ENCODE measurements around the gene OCEL1.
A peak's percentile ranks its signal among the peaks of the same experiment; 100 is the strongest.

The OCEL1 gene

GRCh38 chr19:17210296-17210695, 15.7 kb upstream of the OCEL1 start:
- DNase-seq (ENCODE audit: low spot score): no peak

- DNase-seq (ENCODE audit: low spot score): no peak
Measured at GRCh38 chr19:17211547-17212446, 14.2 kb upstream of the OCEL1 start.

GRCh38 chr19:17213334-17213733, 12.7 kb upstream of the OCEL1 start:
- DNase-seq (ENCODE audit: low spot score): no peak

- DNase-seq (ENCODE audit: low spot score): peak; percentile 22
Measured at GRCh38 chr19:17214508-17215126, 11.4 kb upstream of the OCEL1 start.

- DNase-seq (ENCODE audit: low spot score): peak; percentile 94
Measured at GRCh38 chr19:17215127-17215971, 10.7 kb upstream of the OCEL1 start, which contains the start of gene USE1. Gene USE1 (plus strand): TSS chr19:17215357. CDS start chr19:17215406, 49 bp downstream.

GRCh38 chr19:17216058-17216670, 9.9 kb upstream of the OCEL1 start:
- DNase-seq (ENCODE audit: low spot score): no peak

GRCh38 chr19:17219286-17219685, 6.7 kb upstream of the OCEL1 start:
- no peak for DNase-seq (ENCODE audit: low spot score)

GRCh38 chr19:17220207-17220758, 5.7 kb upstream of the OCEL1 start:
- peak; percentile 46 for DNase-seq (ENCODE audit: low spot score)

GRCh38 chr19:17225053-17225452, 973 bp upstream of the OCEL1 start:
- DNase-seq (ENCODE audit: low spot score): no peak

- DNase-seq (ENCODE audit: low spot score): no peak
Measured at GRCh38 chr19:17227798-17228367, 1.9 kb downstream of the OCEL1 start.

GRCh38 chr19:17229890-17230289, 3.9 kb downstream of the OCEL1 start:
- no peak for DNase-seq (ENCODE audit: low spot score)

GRCh38 chr19:17232258-17232657, 6.2 kb downstream of the OCEL1 start:
- no peak for DNase-seq (ENCODE audit: low spot score)

- peak; percentile 41 for DNase-seq (ENCODE audit: low spot score)
Measured at GRCh38 chr19:17234911-17235299, 8.9 kb downstream of the OCEL1 start.

GRCh38 chr19:17235300-17235970, 9.4 kb downstream of the OCEL1 start:
- DNase-seq (ENCODE audit: low spot score): peak; percentile 66

GRCh38 chr19:17235971-17236777, 10.1 kb downstream of the OCEL1 start:
- peak; percentile 40 for DNase-seq (ENCODE audit: low spot score)

GRCh38 chr19:17236811-17237543, 11.0 kb downstream of the OCEL1 start:
- DNase-seq (ENCODE audit: low spot score): no peak

GRCh38 chr19:17237747-17238706, 12.0 kb downstream of the OCEL1 start:
- no peak for DNase-seq (ENCODE audit: low spot score)
